ENCODE measurements around the gene PLXNB3.

PLXNB3 gene

DNA sequence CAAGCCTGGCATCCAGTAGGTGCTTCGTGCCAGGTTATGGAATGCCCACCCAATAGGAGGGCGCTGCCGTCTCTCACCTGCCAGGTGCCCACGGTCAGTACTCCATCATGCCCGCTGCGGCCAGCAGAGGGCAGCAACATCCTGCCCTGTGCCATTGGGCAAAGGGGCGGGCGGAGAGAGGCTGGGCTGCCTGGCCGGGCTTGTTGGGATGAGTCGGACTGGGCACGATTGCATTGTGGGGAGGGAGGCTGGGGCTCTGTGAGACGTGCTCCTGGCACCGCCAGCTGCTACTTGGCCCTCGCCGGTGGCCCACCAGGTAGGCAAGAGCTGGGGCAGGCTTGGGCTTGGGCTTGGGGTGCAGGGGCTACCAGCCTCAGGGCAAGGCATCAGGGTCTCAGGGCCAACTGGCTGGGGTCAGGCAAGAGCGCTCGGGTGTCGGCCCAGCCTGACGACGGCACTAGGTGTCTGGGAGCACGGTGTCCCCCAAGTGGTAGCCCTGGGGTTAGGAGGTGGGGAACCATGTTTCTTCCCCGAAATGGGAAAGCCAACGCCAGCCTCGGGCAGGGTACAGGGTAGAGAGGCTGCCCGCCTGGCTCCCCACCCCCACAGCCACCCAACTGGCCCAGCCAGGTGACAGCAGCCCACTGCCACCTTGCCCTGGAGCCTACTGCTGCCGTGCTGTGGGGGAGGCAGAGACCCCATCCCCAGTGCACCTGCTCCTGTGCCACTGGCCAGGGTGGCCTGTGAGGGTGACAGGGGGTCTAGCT is at the start of gene PLXNB3:
Gene PLXNB3 (plus strand): TSS at position 261 of the 767 bp plus-strand sequence. CDS start 1,287 bp downstream, outside the sequence.
- Mint-ChIP-seq H3K9me3 (ENCODE audit: low read depth) (no peaks in the 10 kb centered on the region), H3K27ac (no peak within 1 kb of the TSS), H3K27me3 (no peaks in the 10 kb centered on the region), H3K4me1 (ENCODE audit: low read depth) (peaks cover 14% of the 10 kb centered on the region), H3K36me3 (no peaks in the 10 kb centered on the region), H3K4me3 (peak within 1 kb of the TSS; percentile 35)

DNA sequence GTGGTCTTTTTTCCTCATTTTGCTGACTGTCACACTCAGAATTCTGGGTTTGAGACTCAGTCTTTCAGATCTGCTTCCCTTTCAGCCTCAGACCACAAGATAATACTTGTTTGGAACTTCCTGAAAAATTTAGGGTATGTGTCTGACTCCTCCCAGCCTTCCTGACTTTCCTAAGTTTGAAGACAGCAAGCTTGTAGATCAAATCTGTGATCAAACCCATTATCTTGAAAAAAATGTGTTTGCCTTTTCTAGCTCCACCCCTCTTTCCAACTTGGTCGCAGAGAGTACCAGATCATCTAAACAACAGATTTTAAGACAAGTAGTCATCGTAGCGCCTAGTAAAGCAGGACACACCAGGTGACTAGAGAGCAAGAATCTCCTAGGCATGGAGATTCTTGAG is 49.8 kb upstream of the PLXNB3 start:
- Mint-ChIP-seq H3K36me3 (no peaks in the 10 kb centered on the region), H3K27me3 (no peaks in the 10 kb centered on the region), H3K4me1 (ENCODE audit: low read depth) (peaks cover 8% of the 10 kb centered on the region), H3K9me3 (ENCODE audit: low read depth) (no peaks in the 10 kb centered on the region), H3K27ac (no peak overlapping the region), H3K4me3 (no peak overlapping the region)

DNA sequence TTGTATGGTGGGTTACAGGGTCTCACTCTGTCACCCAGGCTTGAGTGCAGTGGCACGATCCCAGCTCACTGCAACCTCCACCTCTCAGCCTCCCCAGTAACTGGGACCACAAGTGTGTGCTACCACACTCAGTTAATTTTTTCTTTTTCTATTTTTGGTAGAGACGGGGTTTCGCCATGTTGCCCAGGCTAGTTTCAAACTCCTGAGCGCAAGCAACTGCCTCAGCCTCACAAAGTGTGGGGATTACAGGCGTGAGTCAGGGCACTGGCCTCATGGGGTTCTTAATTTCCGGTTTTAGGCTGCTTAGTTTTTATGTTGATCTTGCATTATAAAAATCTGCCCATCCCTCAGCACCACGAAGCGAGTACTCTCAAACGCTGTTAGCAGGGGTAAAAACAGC is 46.6 kb upstream of the PLXNB3 start:
- Mint-ChIP-seq H3K9me3 (ENCODE audit: low read depth) (no peaks in the 10 kb centered on the region), H3K27me3 (no peaks in the 10 kb centered on the region), H3K36me3 (no peaks in the 10 kb centered on the region), H3K4me1 (ENCODE audit: low read depth) (peaks cover 13% of the 10 kb centered on the region), H3K4me3 (no peak overlapping the region), H3K27ac (no peak overlapping the region)

DNA sequence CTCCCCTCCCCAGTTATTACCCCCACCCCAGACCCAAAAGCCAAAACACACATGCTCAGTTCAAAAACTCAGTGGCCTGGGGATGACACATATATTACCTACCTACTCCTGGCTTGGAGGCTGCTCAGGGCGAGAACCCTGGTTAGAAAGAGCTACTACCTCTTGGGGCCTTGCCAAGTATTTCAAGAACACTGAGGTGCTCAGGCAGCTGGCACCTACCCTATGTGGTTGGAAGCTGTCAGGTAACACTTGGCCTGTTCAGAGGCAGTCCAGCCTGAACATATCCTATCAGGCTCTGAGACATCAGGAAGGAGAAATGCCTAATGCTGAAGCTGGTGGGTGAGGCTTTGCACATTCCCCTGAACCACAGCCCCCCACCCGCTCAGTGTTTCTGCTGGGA is 44.8 kb upstream of the PLXNB3 start:
- H3K4me1 Mint-ChIP-seq (ENCODE audit: low read depth): peaks cover 13% of the 10 kb centered on the region
- no peaks in the 10 kb centered on the region for H3K36me3 Mint-ChIP-seq
- no peak overlapping the region for H3K4me3 Mint-ChIP-seq
- H3K9me3 Mint-ChIP-seq (ENCODE audit: low read depth): no peaks in the 10 kb centered on the region
- H3K27me3 Mint-ChIP-seq: no peaks in the 10 kb centered on the region
- H3K27ac Mint-ChIP-seq: no peak overlapping the region

DNA sequence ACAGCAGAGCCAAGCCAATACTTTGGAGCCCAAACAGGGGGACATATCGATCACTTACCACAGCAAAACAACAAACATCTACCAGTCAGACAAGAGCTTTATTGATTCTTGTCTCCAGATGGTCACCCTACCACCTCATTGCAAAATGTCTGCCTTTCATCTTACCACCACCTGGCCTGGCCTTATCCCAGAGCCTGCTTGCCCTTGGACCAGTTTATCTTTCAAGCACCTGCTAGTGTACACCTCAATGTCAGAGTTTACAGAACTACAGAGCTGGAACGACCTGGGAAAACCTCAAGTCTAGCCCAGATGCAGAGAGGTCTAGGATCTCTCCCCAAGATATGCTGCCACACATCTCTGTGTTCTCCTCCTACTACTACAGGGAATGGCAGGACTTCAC is 44.3 kb upstream of the PLXNB3 start:
- Mint-ChIP-seq H3K36me3 (no peaks in the 10 kb centered on the region), H3K4me3 (no peak overlapping the region), H3K27ac (no peak overlapping the region), H3K4me1 (ENCODE audit: low read depth) (peaks cover 13% of the 10 kb centered on the region), H3K9me3 (ENCODE audit: low read depth) (no peaks in the 10 kb centered on the region), H3K27me3 (no peaks in the 10 kb centered on the region)

DNA sequence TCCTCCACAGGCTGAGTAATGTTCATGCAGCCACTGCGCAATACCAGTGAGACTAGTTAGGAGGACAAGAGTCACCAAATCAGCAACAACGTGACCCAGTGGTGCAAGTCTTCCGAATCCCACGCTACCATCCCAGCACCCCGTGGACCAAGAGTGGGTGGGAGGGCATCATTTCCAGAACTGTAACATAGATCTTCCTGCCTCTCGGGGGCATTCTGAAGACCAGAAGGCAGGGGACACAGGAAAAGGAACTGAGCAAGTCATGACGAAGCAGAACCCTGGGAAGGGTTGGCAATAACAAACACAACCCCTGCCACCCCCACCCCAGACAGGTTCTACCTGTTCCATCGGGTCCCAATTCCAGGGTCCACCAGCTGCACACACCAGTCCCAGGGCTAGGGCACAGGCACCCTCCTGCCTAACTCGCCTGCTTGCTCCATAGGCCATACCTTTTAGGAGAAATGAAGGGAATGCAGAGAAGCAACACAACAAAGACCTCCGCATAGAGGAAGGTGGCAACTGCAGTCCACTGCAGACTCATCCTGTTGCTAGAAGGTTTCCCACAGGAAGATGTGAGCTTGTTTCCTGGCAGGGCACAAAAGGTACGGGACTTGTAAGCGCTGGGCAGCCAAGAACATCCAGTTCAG is 41.2 kb upstream of the PLXNB3 start:
- Mint-ChIP-seq H3K4me3 (peak overlapping the region; percentile 89), H3K36me3 (no peaks in the 10 kb centered on the region), H3K27me3 (no peaks in the 10 kb centered on the region), H3K4me1 (ENCODE audit: low read depth) (peaks cover 24% of the 10 kb centered on the region), H3K27ac (peak overlapping the region; percentile 83), H3K9me3 (ENCODE audit: low read depth) (no peaks in the 10 kb centered on the region)

DNA sequence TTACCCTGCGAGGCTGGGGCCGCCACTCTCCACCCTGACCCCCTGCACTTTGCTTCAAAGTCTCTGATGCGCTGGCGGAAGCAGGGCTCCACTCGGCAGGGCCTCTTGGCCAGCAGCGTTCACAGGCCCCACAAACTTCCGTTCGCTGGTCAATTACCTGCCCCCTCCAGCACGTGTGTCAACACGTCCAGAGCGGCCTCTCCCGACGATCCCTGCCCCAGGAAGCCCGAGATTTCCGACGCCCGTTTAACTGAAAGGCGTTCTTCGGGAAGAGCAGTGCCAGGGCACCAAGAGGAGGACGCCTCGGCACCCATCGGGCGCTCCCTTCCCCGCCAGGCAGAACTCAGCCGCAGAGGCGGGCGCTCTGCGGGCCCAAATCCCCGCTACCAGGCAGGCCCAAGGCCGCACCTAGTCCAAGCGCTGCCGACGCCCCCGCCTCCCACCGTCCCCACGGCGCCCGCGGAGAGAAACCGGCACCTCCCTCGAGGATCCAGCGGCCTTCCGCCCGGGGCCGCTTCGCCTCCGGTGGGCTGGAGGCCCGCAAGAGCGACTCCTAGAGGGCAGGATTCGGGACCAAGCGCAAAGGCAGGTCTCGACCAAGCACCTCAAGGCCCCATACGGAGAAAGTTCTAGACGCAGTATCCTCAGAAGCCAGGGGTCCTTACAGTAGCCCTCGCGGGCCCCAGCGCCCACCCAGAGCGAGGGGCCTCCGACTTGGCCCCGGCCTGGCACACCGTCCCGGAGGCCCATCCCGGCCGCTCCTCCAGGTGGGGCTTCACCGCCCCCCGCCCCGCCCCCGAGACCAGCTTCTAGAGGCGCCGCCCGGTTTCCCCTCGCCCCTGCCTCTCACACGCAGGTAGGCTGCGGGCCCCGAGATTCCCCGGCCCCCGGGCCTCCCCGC is 40.4 kb upstream of the PLXNB3 start:
- Mint-ChIP-seq H3K27ac (peak overlapping the region; percentile 75), H3K27me3 (no peaks in the 10 kb centered on the region), H3K9me3 (ENCODE audit: low read depth) (no peaks in the 10 kb centered on the region), H3K4me3 (peak overlapping the region; percentile 89), H3K4me1 (ENCODE audit: low read depth) (peaks cover 24% of the 10 kb centered on the region), H3K36me3 (no peaks in the 10 kb centered on the region)

DNA sequence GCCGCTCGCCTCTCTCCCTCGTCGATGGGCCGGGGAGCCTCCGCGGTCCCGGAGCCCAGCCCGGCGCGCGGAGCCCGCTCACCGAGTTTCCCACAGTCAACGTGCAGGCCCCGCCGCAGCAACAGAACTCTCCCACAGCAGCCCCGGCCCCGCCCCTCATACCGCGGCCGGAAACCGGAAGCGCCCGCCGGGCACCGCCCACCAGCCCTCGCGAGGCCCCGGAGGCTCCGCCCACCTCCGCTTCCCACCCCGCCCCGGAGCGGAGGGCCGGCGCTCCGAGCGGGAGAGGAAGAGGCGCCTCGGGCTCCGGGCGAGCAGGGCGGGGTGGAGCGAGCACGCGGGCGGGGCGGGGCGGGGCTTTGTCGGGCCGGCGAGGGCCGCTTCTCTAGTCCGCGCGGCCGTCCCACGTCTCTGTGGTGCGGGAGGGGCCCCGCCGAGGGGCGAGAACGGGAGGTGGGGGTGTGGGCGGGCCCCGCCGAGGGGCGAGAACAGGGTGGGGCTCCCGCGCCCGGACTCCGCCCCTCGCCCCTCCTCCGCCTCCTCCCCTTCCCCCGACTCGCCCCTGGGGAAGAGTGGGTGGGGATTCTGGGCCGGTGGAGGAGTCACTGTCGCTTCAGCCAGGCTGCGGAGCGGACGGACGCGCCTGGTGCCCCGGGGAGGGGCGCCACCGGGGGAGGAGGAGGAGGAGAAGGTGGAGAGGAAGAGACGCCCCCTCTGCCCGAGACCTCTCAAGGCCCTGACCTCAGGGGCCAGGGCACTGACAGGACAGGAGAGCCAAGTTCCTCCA is 39.6 kb upstream of the PLXNB3 start, which contains the start of the genes ABCD1 and BCAP31:
Gene ABCD1 (plus strand): TSS at position 605 of the 787 bp plus-strand sequence. CDS start 411 bp downstream, outside the sequence.
Gene BCAP31 (minus strand): TSS at position 136 of the 787 bp plus-strand sequence. CDS start 1,143 bp downstream, outside the sequence.
- Mint-ChIP-seq H3K4me3 (peak within 1 kb of the TSS; percentile 89), H3K4me1 (ENCODE audit: low read depth) (peaks cover 20% of the 10 kb centered on the region), H3K9me3 (ENCODE audit: low read depth) (no peaks in the 10 kb centered on the region), H3K27me3 (no peaks in the 10 kb centered on the region), H3K27ac (peak within 1 kb of the TSS; percentile 75), H3K36me3 (no peaks in the 10 kb centered on the region)

DNA sequence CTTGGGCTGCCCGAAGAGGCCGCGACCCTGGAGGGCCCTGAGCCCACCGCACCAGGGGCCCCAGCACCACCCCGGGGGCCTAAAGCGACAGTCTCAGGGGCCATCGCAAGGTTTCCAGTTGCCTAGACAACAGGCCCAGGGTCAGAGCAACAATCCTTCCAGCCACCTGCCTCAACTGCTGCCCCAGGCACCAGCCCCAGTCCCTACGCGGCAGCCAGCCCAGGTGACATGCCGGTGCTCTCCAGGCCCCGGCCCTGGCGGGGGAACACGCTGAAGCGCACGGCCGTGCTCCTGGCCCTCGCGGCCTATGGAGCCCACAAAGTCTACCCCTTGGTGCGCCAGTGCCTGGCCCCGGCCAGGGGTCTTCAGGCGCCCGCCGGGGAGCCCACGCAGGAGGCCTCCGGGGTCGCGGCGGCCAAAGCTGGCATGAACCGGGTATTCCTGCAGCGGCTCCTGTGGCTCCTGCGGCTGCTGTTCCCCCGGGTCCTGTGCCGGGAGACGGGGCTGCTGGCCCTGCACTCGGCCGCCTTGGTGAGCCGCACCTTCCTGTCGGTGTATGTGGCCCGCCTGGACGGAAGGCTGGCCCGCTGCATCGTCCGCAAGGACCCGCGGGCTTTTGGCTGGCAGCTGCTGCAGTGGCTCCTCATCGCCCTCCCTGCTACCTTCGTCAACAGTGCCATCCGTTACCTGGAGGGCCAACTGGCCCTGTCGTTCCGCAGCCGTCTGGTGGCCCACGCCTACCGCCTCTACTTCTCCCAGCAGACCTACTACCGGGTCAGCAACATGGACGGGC is 38.8 kb upstream of the PLXNB3 start:
- H3K4me3 Mint-ChIP-seq: peak overlapping the region; percentile 54

DNA sequence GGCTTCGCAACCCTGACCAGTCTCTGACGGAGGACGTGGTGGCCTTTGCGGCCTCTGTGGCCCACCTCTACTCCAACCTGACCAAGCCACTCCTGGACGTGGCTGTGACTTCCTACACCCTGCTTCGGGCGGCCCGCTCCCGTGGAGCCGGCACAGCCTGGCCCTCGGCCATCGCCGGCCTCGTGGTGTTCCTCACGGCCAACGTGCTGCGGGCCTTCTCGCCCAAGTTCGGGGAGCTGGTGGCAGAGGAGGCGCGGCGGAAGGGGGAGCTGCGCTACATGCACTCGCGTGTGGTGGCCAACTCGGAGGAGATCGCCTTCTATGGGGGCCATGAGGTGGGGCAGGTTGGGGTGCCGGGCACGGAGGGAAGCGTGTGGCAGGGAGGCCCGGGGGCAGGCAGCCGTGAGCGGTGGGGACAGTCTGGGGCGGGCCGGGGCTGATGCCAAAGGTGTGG is 38.2 kb upstream of the PLXNB3 start:
- Mint-ChIP-seq H3K27ac (no peak overlapping the region), H3K4me1 (ENCODE audit: low read depth) (peaks cover 20% of the 10 kb centered on the region), H3K36me3 (no peaks in the 10 kb centered on the region), H3K4me3 (peak overlapping the region; percentile 54), H3K9me3 (ENCODE audit: low read depth) (no peaks in the 10 kb centered on the region), H3K27me3 (no peaks in the 10 kb centered on the region)

More for the DNA sequence above, 38.8 kb upstream of the PLXNB3 start:
- H3K27me3 Mint-ChIP-seq: no peaks in the 10 kb centered on the region
- H3K4me1 Mint-ChIP-seq (ENCODE audit: low read depth): peaks cover 20% of the 10 kb centered on the region
- H3K9me3 Mint-ChIP-seq (ENCODE audit: low read depth): no peaks in the 10 kb centered on the region
- no peaks in the 10 kb centered on the region for H3K36me3 Mint-ChIP-seq
- no peak overlapping the region for H3K27ac Mint-ChIP-seq

DNA sequence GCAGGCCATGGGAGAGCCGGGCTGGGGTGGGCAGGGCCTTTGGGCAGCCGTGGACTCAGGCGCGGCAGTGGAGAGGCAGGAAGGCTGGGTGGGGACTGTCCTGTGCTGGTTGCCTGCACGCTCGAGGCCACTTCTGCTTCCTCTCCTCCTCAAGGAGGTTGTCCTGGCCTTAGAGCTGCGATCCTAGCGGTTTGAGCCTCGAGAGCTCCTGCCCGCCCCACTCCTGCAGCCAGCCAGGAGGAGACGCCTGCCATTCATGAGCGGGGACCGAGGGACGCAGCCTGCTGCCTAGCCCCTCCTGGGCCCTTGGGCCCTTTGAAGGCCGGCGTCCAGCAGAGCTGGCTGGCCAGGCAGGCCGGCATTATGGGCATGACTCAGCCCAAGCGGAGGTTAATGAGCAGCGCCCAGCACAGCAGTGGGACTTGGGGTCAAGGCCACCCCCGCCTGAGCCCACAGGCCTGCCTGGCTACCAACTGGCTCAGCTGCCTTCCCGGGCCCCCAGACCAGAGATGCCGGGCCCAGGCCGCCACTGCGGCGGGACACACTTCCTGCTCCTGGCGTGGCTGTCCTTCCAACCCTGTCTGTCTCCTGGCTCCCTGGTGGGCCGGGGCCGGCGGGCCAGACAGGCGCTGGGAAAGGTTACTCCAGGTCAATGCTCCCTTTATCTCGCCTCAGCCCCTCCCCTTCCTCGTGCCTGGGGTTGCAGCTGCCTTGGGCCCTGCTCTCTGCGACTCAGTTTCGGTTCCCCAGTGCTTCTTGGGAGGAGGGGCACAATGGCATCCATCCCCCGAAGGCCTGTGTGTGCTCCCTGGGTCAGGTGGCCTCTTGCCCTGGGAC is 37.5 kb upstream of the PLXNB3 start:
- Mint-ChIP-seq H3K36me3 (peaks cover under 1% of the 10 kb centered on the region), H3K4me3 (peak overlapping the region; percentile 63), H3K4me1 (ENCODE audit: low read depth) (peaks cover 24% of the 10 kb centered on the region), H3K27ac (peak overlapping the region; percentile 78), H3K9me3 (ENCODE audit: low read depth) (no peaks in the 10 kb centered on the region), H3K27me3 (no peaks in the 10 kb centered on the region)

DNA sequence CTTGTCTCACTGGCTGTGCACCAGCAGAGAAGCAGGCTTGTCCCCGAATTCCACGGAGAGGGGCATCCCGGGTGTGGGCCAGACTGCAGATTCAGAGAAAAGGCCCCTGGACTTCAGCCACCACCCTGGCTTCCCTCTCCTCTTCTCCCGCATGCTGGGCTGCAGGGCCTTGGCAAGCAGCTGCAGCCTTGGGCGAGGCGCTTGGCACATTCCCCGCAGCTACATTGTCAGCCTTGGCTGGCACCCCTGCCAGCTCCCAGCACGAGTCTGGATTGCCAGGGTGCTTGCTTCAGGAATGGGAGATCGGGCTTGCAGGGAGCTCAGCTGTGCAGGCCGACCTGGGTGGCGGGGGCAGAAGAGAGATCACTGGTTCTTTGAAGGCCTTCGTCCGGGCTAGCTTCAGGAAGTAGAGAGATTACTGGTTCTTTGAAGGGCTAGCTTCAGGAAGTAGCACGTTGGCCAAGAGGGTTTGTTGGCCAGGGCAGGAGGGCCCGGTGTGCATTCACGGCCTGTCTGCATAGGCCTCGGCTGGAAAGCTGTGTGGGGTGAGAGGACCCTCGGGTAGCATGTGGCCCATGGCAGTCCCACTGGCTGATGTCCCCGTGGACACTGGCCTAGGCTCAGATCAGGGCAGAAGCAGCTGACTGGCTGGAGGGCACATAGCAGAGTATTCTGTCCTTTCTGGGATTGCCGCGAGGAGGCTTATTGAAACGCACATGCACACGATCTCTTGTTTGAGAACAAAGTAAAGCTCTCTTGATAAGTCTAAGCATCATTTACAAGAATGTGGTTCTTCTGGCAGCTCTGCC is 36.7 kb upstream of the PLXNB3 start:
- Mint-ChIP-seq H3K36me3 (peaks cover 5% of the 10 kb centered on the region), H3K9me3 (ENCODE audit: low read depth) (no peaks in the 10 kb centered on the region), H3K4me3 (peak overlapping the region; percentile 63), H3K27ac (peak overlapping the region; percentile 78), H3K27me3 (no peaks in the 10 kb centered on the region), H3K4me1 (ENCODE audit: low read depth) (peaks cover 24% of the 10 kb centered on the region)
